H9 (cell line): Measurements from ENCODE around the gene HACD1. TPM values are rescaled to one million over a fixed set of nuclear protein-coding genes. Genes with fewer than 3 reads are reported as not detected.

Source experiments
- DNase-seq: peaks from one replicate; pipeline ENCODE4 v3.0.0-alpha.2; 2017
- H2AFZ ChIP-seq: one replicate; pipeline ENCODE4 v1.6.1; 2013; ENCODE audit warnings: mild to moderate bottlenecking, low read length, control low read depth, moderate library complexity
- H2AK5ac ChIP-seq: 2 replicates; pipeline ENCODE4 v1.6.1; 2013; ENCODE audit warnings: low read length, control low read depth, mixed read lengths; ENCODE audit not compliant: insufficient read length
- H2BK120ac ChIP-seq: one replicate; pipeline ENCODE4 v1.6.1; 2013; ENCODE audit warnings: low read depth, mild to moderate bottlenecking, low read length, control low read depth, inconsistent platforms; ENCODE audit not compliant: poor library complexity, severe bottlenecking
- H2BK12ac ChIP-seq: 2 replicates; pipeline ENCODE4 v1.6.1; 2013; ENCODE audit warnings: low read length, control low read depth, mixed read lengths, low read depth; ENCODE audit not compliant: insufficient read length
- H2BK15ac ChIP-seq: 2 replicates; pipeline ENCODE4 v1.6.1; 2013; ENCODE audit warnings: low read depth, low read length, control low read depth
- H2BK20ac ChIP-seq: one replicate; pipeline ENCODE4 v1.6.1; 2013; ENCODE audit warnings: low read depth, mild to moderate bottlenecking, low read length, control low read depth, inconsistent platforms; ENCODE audit not compliant: poor library complexity, severe bottlenecking
- H2BK5ac ChIP-seq: 2 replicates; pipeline ENCODE4 v1.6.1; 2013; ENCODE audit warnings: low read length, control low read depth, mixed read lengths; ENCODE audit not compliant: insufficient read length
- H3K14ac ChIP-seq: 2 replicates; pipeline ENCODE4 v1.6.1; 2013; ENCODE audit warnings: low read length, control low read depth; ENCODE audit not compliant: insufficient read depth
- H3K18ac ChIP-seq: 2 replicates; pipeline ENCODE4 v1.6.1; 2013; ENCODE audit warnings: low read depth, mild to moderate bottlenecking, mixed read lengths, low read length, control low read depth; ENCODE audit not compliant: insufficient read length
- H3K23ac ChIP-seq: 2 replicates; pipeline ENCODE4 v1.6.1; 2013; ENCODE audit warnings: low read length, control low read depth, mixed read lengths, low read depth; ENCODE audit not compliant: insufficient read length
- H3K23me2 ChIP-seq: 2 replicates; pipeline ENCODE4 v1.6.1; 2013; ENCODE audit warnings: low read depth, mild to moderate bottlenecking, mixed read lengths, low read length, control low read depth; ENCODE audit not compliant: insufficient read length, poor library complexity, severe bottlenecking
- H3K27ac ChIP-seq: 2 replicates; pipeline ENCODE4 v1.5.1; 2013; ENCODE audit warnings: low read length, control low read depth, mixed read lengths, low read depth; ENCODE audit not compliant: insufficient read length
- H3K27me3 ChIP-seq: 2 replicates; pipeline ENCODE4 v1.6.1; 2013; ENCODE audit warnings: low read length, control low read depth, inconsistent platforms; ENCODE audit not compliant: insufficient read depth
- H3K4ac ChIP-seq: 2 replicates; pipeline ENCODE4 v1.6.1; 2013; ENCODE audit warnings: low read depth, mild to moderate bottlenecking, control low read depth, inconsistent platforms, low read length, moderate library complexity
- H3K4me1 ChIP-seq: 2 replicates; pipeline ENCODE4 v1.6.1; 2013; ENCODE audit warnings: low read length, control low read depth, inconsistent platforms; ENCODE audit not compliant: insufficient read depth
- H3K4me2 ChIP-seq: 2 replicates; pipeline ENCODE4 v1.6.1; 2013; ENCODE audit warnings: low read length, control low read depth, mixed read lengths; ENCODE audit not compliant: insufficient read length, insufficient read depth
- H3K56ac ChIP-seq: 2 replicates; pipeline ENCODE4 v1.6.1; 2013; ENCODE audit warnings: low read depth, mild to moderate bottlenecking, mixed read lengths, low read length, control low read depth; ENCODE audit not compliant: insufficient read length
- H3K79me1 ChIP-seq: 2 replicates; pipeline ENCODE4 v1.6.1; 2013; ENCODE audit warnings: low read depth, mild to moderate bottlenecking, moderate library complexity, low read length, control low read depth, inconsistent platforms; ENCODE audit not compliant: insufficient read depth, poor library complexity, severe bottlenecking
- H3K79me2 ChIP-seq: 2 replicates; pipeline ENCODE4 v1.6.1; 2013; ENCODE audit warnings: low read length, control low read depth, inconsistent platforms; ENCODE audit not compliant: insufficient read depth
- H3K9ac ChIP-seq: 2 replicates; pipeline ENCODE4 v1.6.1; 2013; ENCODE audit warnings: low read length, control low read depth, mixed read lengths; ENCODE audit not compliant: insufficient read length; ENCODE audit errors: extremely low read depth
- H3K9me3 ChIP-seq: one replicate; pipeline ENCODE4 v1.6.1; 2013; ENCODE audit warnings: low read depth, low read length, inconsistent platforms; ENCODE audit not compliant: control insufficient read depth
- H3T11ph ChIP-seq: one replicate; pipeline ENCODE4 v1.6.1; 2013; ENCODE audit warnings: mild to moderate bottlenecking, low read length, control low read depth, inconsistent platforms
- H4K20me1 ChIP-seq: one replicate; pipeline ENCODE4 v1.6.1; 2013; ENCODE audit not compliant: control insufficient read depth, insufficient read length, insufficient read depth
- H4K5ac ChIP-seq: 2 replicates; pipeline ENCODE4 v1.6.1; 2013; ENCODE audit warnings: low read depth, mild to moderate bottlenecking, mixed read lengths, low read length, control low read depth; ENCODE audit not compliant: insufficient read length
- H4K8ac ChIP-seq: replicated peaks from 2 replicates; pipeline ENCODE4 v1.6.1; 2013; ENCODE audit warnings: low read length, control low read depth, mixed read lengths, low read depth; ENCODE audit not compliant: insufficient read length
- H4K91ac ChIP-seq: 2 replicates; pipeline ENCODE4 v1.6.1; 2013; ENCODE audit warnings: low read depth, mild to moderate bottlenecking, moderate library complexity, mixed read lengths, low read length, control low read depth; ENCODE audit not compliant: insufficient read length
- H3K27ac Mint-ChIP-seq, 3 experiments: 2 replicates in 2 of 3; 3 replicates in 1 of 3; pipeline ENCODE4 v1.8.0; 2020 to 2021; ENCODE audit warnings: mixed read lengths in 3 of 3, mild to moderate bottlenecking in 1 of 3, moderate library complexity in 1 of 3
- H3K27me3 Mint-ChIP-seq: 2 replicates; pipeline ENCODE4 v1.8.0; 2021; ENCODE audit warnings: low read depth, mild to moderate bottlenecking, moderate library complexity, mixed read lengths
- H3K36me3 Mint-ChIP-seq, 3 experiments: 2 replicates in 2 of 3; 3 replicates in 1 of 3; pipeline ENCODE4 v1.8.0; 2020 to 2021; ENCODE audit warnings: low read depth in 3 of 3, mixed read lengths in 3 of 3; ENCODE audit not compliant: insufficient read depth in 1 of 3
- H3K4me1 Mint-ChIP-seq, 2 experiments: 2 replicates each; pipeline ENCODE4 v1.8.0; 2020; ENCODE audit warnings: mixed read lengths in 2 of 2
- H3K4me3 Mint-ChIP-seq, 2 experiments: 2 replicates in 1 of 2; 3 replicates in 1 of 2; pipeline ENCODE4 v1.8.0; 2020 to 2021; ENCODE audit warnings: mild to moderate bottlenecking in 2 of 2, mixed read lengths in 2 of 2, moderate library complexity in 1 of 2
- H3K9me3 Mint-ChIP-seq, 2 experiments: 2 replicates in 1 of 2; 3 replicates in 1 of 2; pipeline ENCODE4 v1.8.0; 2020; ENCODE audit warnings: mild to moderate bottlenecking in 2 of 2, mixed read lengths in 2 of 2, moderate library complexity in 1 of 2
- CTCF ChIP-seq: fragments of 200-600 bp; sonication (generic); conservative IDR thresholded peaks from 3 replicates; pipeline ENCODE4 v1.8.0; 2021; ENCODE audit warnings: antibody characterized with exemption, mild to moderate bottlenecking
- WGBS: extraction: QIAGEN DNeasy Blood & Tissue Kit; methylation state at CpG from one replicate; pipeline ENCODE4 v1.1.7; 2013; ENCODE audit warnings: missing lambda C conversion rate, low lambda C conversion rate, mixed read lengths; ENCODE audit not compliant: insufficient read length; ENCODE audit errors: extremely low coverage; 5-methylcytosine and 5-hydroxymethylcytosine counted together
- total RNA-seq: library from RNA; stranded (reverse); gene quantifications from 2 replicates; pipeline ENCODE4 v1.2.1, GENCODE V29; 2021

The HACD1 gene
- total RNA-seq, 1 experiment from 2014 or later: 25.0 TPM

DNA sequence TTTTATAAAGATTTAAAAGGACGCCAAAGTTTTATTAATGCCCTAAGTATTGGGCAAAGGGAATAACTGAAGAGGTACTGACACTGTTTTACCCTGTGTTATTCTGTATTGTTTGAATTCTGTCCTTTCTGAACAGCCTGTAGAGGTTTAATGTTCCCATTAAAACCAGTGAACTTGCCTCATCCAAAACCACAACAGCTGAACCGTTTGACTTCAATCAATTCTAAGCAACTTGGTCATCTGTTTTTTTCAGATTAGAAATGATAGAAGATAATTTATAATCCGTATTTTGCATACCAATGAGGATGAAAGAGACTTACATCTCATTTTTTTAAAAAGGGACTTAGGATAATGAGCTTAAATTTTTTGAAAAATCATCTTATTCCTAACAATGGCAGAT is 40.4 kb downstream of the HACD1 start:
- H3K9me3 ChIP-seq: no peaks in the 10 kb centered on the region
- H3K9me3 Mint-ChIP-seq: no peaks in the 10 kb centered on the region; a peak in 2 of 5 replicates
- no peaks in the 10 kb centered on the region for H3K27me3 Mint-ChIP-seq
- H3K4me2 ChIP-seq: no peak overlapping the region
- no peak overlapping the region for H3K27ac ChIP-seq
- DNase-seq: no peak
- no CpG with 5 or more reads among the region's 3 CpGs for WGBS
- H3K56ac ChIP-seq: no peak overlapping the region
- no peaks in the 10 kb centered on the region for H4K20me1 ChIP-seq
- no peak for TF ChIP-seq CTCF
- no peak overlapping the region for H2BK120ac ChIP-seq
- H3K4ac ChIP-seq: no peak overlapping the region
- no peak overlapping the region for H3K14ac ChIP-seq
- H4K91ac ChIP-seq: no peak overlapping the region
- no peak overlapping the region for H3K27ac Mint-ChIP-seq
- no peak overlapping the region for H2BK12ac ChIP-seq
- H2BK15ac ChIP-seq: no peak overlapping the region
- H3K9ac ChIP-seq: no peak overlapping the region
- no peaks in the 10 kb centered on the region for H3K4me1 Mint-ChIP-seq
- H4K5ac ChIP-seq: no peak overlapping the region
- H3K23ac ChIP-seq: no peak overlapping the region
- H3K18ac ChIP-seq: no peak overlapping the region
- H3K27me3 ChIP-seq: no peaks in the 10 kb centered on the region
- H4K8ac ChIP-seq: no peak overlapping the region
- H3K4me1 ChIP-seq: no peaks in the 10 kb centered on the region
- H2AK5ac ChIP-seq: no peak overlapping the region
- H3T11ph ChIP-seq: no peak overlapping the region
- H2BK20ac ChIP-seq: no peak overlapping the region
- no peaks in the 10 kb centered on the region for H3K23me2 ChIP-seq
- no peaks in the 10 kb centered on the region for H3K79me2 ChIP-seq
- no peak overlapping the region for H2AFZ ChIP-seq
- no peak overlapping the region for H2BK5ac ChIP-seq
- no peak overlapping the region for H3K4me3 Mint-ChIP-seq
- H3K36me3 Mint-ChIP-seq: no peaks in the 10 kb centered on the region
- no peaks in the 10 kb centered on the region for H3K79me1 ChIP-seq
